Fibroblast of the aortic adventitia (primary cell): ENCODE measurements around the gene DLAT. TPM values are rescaled to one million over a fixed set of nuclear protein-coding genes. Genes with fewer than 3 reads are reported as not detected.

Experiments used
- DNase-seq: peaks from one replicate; pipeline ENCODE4 v3.0.0-alpha.2; 2010; ENCODE audit warnings: low read depth
- H3K4me3 ChIP-seq: 2 replicates; pipeline ENCODE4 v1.5.1; 2011; ENCODE audit warnings: low read depth, mild to moderate bottlenecking, control low read depth, low read length, moderate library complexity
- CTCF ChIP-seq: IDR thresholded peaks from 2 replicates; pipeline ENCODE4 v1.5.1; 2011; ENCODE audit warnings: mild to moderate bottlenecking, low read length, control low read depth, inconsistent platforms; ENCODE audit not compliant: insufficient read depth
- total RNA-seq: library from RNA; depleted of rRNA; stranded (reverse); fragments of >200 nt; gene quantifications from 2 replicates; pipeline ENCODE4 v1.2.3, GENCODE V29; 2012; ENCODE audit warnings: low replicate concordance

DLAT gene
- total RNA-seq, 1 donor: 35.0 TPM

- DNase-seq: peak; percentile 53
- TF ChIP-seq CTCF: no peak
- no peak overlapping the region for H3K4me3 ChIP-seq
Measured at GRCh38 chr11:112016088-112016764, 9.0 kb upstream of the DLAT start.

GRCh38 chr11:112016765-112017376, 8.3 kb upstream of the DLAT start:
- DNase-seq: peak; percentile 83
- TF ChIP-seq CTCF: no peak
- H3K4me3 ChIP-seq: no peak overlapping the region

GRCh38 chr11:112017538-112017937, 7.7 kb upstream of the DLAT start:
- no peak overlapping the region for H3K4me3 ChIP-seq
- DNase-seq: peak; percentile 59

GRCh38 chr11:112019066-112019465, 6.1 kb upstream of the DLAT start:
- TF ChIP-seq CTCF: no peak
- no peak for DNase-seq
- H3K4me3 ChIP-seq: no peak overlapping the region

More at GRCh38 chr11:112017538-112017937, 7.7 kb upstream of the DLAT start:
- no peak for TF ChIP-seq CTCF

GRCh38 chr11:112023104-112023503, 2.1 kb upstream of the DLAT start:
- no peak for TF ChIP-seq CTCF
- DNase-seq: no peak
- no peak overlapping the region for H3K4me3 ChIP-seq

- no peak for DNase-seq
- H3K4me3 ChIP-seq: peak overlapping the region; percentile 92
- no peak for TF ChIP-seq CTCF
Measured at GRCh38 chr11:112024178-112024772, 933 bp upstream of the DLAT start.
